Esophagus muscularis mucosa (tissue), 4 donors: ENCODE data around the gene OOSP1. TPM values are rescaled to one million over a fixed set of nuclear protein-coding genes. Genes with fewer than 3 reads are reported as not detected.
"Not testable (repeated sequence)": the region's sequence is repeated elsewhere in the genome, so short reads cannot be mapped to it uniquely, and the experiment has no call there.

Experiments used
- DNase-seq: peaks from one replicate; pipeline ENCODE4 v3.0.0-alpha.2; 2017; ENCODE audit errors: extremely low spot score
- H3K27ac ChIP-seq, 4 donors: fragments of 200-600 bp; sonication (generic); replicated peaks in 1 of 4; 1 replicate in 3 of 4; 2 replicates in 1 of 4; pipeline ENCODE4 v1.5.1; 2016 to 2019; ENCODE audit warnings: mild to moderate bottlenecking in 1 of 4
- H3K27me3 ChIP-seq, 4 donors: fragments of 200-600 bp; sonication (generic); one replicate each; pipeline versions ENCODE4 v1.5.1 to v1.6.0; 2016 to 2019
- H3K36me3 ChIP-seq, 4 donors: fragments of 200-600 bp; sonication (generic); one replicate each; pipeline ENCODE4 v1.5.1; 2016 to 2019
- H3K4me1 ChIP-seq, 4 donors: fragments of 200-600 bp; sonication (generic); one replicate each; pipeline ENCODE4 v1.5.1; 2016 to 2019
- H3K4me3 ChIP-seq, 4 donors: fragments of 200-600 bp; sonication (generic); 1 replicate in 2 of 4; 2 replicates in 2 of 4; pipeline ENCODE4 v1.5.1; 2016 to 2019; ENCODE audit warnings: mild to moderate bottlenecking in 4 of 4, moderate library complexity in 1 of 4
- H3K9me3 ChIP-seq, 4 donors: fragments of 200-600 bp; sonication (generic); 1 replicate in 3 of 4; 2 replicates in 1 of 4; pipeline ENCODE4 v1.5.1; 2016 to 2019
- EP300 ChIP-seq: sonication (generic); formaldehyde crosslinking; IDR thresholded peaks from one replicate; pipeline ENCODE4 v1.6.1; 2017; ENCODE audit warnings: antibody characterized with exemption
- POLR2A ChIP-seq: fragments of 450-650 bp; IDR thresholded peaks from one replicate; pipeline ENCODE4 v1.6.1; 2017; ENCODE audit warnings: antibody characterized with exemption, moderate library complexity, mild to moderate bottlenecking, low read depth
- POLR2AphosphoS5 ChIP-seq, 2 donors: sonication (generic); formaldehyde crosslinking; IDR thresholded peaks; one replicate each; pipeline ENCODE4 v1.6.1; 2017; ENCODE audit warnings: antibody characterized with exemption in 2 of 2
- WGBS: methylation state at CpG from one replicate; pipeline ENCODE4 v1.1.5; 2018; 5-methylcytosine and 5-hydroxymethylcytosine counted together
- intact Hi-C: fragments of 100-400 bp; cut with DNase I; formaldehyde crosslinking; loops from one replicate; pipeline ENCODE4 v1.15.1; 2023
- total RNA-seq, 4 donors: library from RNA; depleted of rRNA; stranded (reverse); fragments of >200 nt; gene quantifications; one replicate each; pipeline versions ENCODE4 v1.1.0 to v1.2.1, GENCODE V29; 2016
- TF ChIP-seq, protein P1 (sequence below), 3 experiments: fragments of 200-600 bp in 2 of 3; fragments of 450-650 bp in 1 of 3; sonication (generic) in 2 of 3; IDR thresholded peaks; one replicate each; pipeline ENCODE4 v1.5.1; 2017 to 2019; ENCODE audit warnings: antibody characterized with exemption in 3 of 3, mild to moderate bottlenecking in 2 of 3, moderate library complexity in 1 of 3

The OOSP1 gene
- total RNA-seq, 4 donors from 2014 or later, result not detected

GRCh38 chr11:59981106-59981770 is 43.0 kb downstream of the OOSP1 start:
- Histone ChIP-seq H3K27me3 (no peaks in the 10 kb centered on the region), H3K9me3 (no peaks in the 10 kb centered on the region), H3K4me3 (no peak overlapping the region), H3K27ac (no peak overlapping the region), H3K4me1 (no peaks in the 10 kb centered on the region), H3K36me3 (no peaks in the 10 kb centered on the region)
- 93% methylated on average over 4 of the region's 4 CpGs for WGBS
- no peak for DNase-seq
- TF ChIP-seq POLR2AphosphoS5 (IDR thresholded peaks at IDR 0.05) (no peak), EP300 (no peak), POLR2A (no peak)
- TF ChIP-seq, protein P1, sequence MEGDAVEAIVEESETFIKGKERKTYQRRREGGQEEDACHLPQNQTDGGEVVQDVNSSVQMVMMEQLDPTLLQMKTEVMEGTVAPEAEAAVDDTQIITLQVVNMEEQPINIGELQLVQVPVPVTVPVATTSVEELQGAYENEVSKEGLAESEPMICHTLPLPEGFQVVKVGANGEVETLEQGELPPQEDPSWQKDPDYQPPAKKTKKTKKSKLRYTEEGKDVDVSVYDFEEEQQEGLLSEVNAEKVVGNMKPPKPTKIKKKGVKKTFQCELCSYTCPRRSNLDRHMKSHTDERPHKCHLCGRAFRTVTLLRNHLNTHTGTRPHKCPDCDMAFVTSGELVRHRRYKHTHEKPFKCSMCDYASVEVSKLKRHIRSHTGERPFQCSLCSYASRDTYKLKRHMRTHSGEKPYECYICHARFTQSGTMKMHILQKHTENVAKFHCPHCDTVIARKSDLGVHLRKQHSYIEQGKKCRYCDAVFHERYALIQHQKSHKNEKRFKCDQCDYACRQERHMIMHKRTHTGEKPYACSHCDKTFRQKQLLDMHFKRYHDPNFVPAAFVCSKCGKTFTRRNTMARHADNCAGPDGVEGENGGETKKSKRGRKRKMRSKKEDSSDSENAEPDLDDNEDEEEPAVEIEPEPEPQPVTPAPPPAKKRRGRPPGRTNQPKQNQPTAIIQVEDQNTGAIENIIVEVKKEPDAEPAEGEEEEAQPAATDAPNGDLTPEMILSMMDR (IDR thresholded peaks at IDR 0.05), result no peak
- intact Hi-C loops, result no loop called here

- H3K36me3 ChIP-seq, H3K27me3 ChIP-seq, H3K4me3 ChIP-seq, intact Hi-C loops, H3K9me3 ChIP-seq, H3K4me1 ChIP-seq, DNase-seq, H3K27ac ChIP-seq: not testable (repeated sequence)
- whole genome bisulfite sequencing, result 57% methylated on average over 4 of the region's 4 CpGs
Measured at GRCh38 chr11:59982037-59982436, 43.8 kb downstream of the OOSP1 start.

DNA sequence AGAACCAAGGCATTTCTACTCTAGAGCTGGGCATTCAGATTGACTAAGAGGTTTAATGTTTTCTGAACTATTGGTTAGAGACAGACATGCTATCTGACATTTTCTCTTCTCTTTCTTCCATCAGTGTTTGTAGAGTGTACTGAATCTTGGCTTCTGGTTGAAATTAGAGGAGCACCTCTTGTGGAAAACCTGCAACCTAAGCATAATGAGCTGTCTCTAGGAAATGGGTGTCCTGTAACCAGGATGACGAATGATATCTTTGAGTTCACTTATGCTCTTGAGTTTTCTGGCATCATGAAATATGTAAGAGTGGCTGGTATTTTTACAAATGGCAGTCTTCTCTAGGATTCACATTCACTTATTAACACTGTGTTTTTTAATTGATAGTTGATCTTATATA is 45.0 kb downstream of the OOSP1 start:
- H3K27ac ChIP-seq, result no peak overlapping the region
- H3K9me3 ChIP-seq, result no peaks in the 10 kb centered on the region
- no peak overlapping the region for H3K4me3 ChIP-seq
- no peaks in the 10 kb centered on the region for H3K27me3 ChIP-seq
- WGBS, result 91% methylated on average over 1 of the region's 1 CpG
- no peak for TF ChIP-seq POLR2A
- TF ChIP-seq, protein P1 (IDR thresholded peaks at IDR 0.05), result no peak
- no peaks in the 10 kb centered on the region for H3K4me1 ChIP-seq
- no peaks in the 10 kb centered on the region for H3K36me3 ChIP-seq
- intact Hi-C loops, result no loop called here
- DNase-seq, result no peak

- 85% methylated on average over 3 of the region's 3 CpGs for WGBS
- DNase-seq, result no peak
Measured at GRCh38 chr11:59984368-59984767, 46.1 kb downstream of the OOSP1 start.

DNA sequence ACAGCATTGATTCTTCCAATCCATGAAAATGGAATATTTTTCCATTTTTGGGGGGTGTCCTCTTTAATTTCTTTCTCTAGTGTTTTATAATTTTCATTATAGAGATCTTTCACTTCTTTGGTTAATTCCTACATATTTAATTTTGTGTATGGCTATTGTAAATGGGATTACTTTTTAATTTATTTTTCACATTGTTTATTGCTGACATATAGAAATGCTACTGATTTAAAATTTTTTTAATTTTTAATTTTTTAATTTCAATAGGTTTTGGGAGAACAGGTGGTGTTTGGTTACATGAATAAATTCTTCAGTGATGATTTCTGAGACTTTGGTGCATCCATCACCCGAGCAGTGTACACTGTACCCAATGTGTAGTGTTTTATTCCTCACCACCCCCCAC is 52.2 kb downstream of the OOSP1 start:
- intact Hi-C loops, result no loop called here
- TF ChIP-seq, protein P1 (IDR thresholded peaks at IDR 0.05), result no peak
- no peak for TF ChIP-seq EP300
- no peak for TF ChIP-seq POLR2A
- TF ChIP-seq POLR2AphosphoS5 (IDR thresholded peaks at IDR 0.05), result no peak
- Histone ChIP-seq H3K27ac (no peak overlapping the region), H3K27me3 (no peaks in the 10 kb centered on the region), H3K36me3 (no peaks in the 10 kb centered on the region), H3K4me3 (no peak overlapping the region), H3K9me3 (peaks cover 0 to 12% (median 4%) of the 10 kb centered on the region in 4 donors), H3K4me1 (no peaks in the 10 kb centered on the region)
- no peak for DNase-seq
- 88% methylated on average over 1 of the region's 1 CpG for WGBS

More at GRCh38 chr11:59984368-59984767, 46.1 kb downstream of the OOSP1 start:
- Histone ChIP-seq H3K36me3 (no peaks in the 10 kb centered on the region), H3K4me1 (no peaks in the 10 kb centered on the region), H3K27me3 (no peaks in the 10 kb centered on the region), H3K27ac (no peak overlapping the region), H3K9me3 (peaks cover 0 to 2% (median 0%) of the 10 kb centered on the region in 4 donors), H3K4me3 (no peak overlapping the region)
- TF ChIP-seq POLR2A (no peak), EP300 (no peak), POLR2AphosphoS5 (IDR thresholded peaks at IDR 0.05) (no peak)
- TF ChIP-seq, protein P1 (IDR thresholded peaks at IDR 0.05), result no peak
- intact Hi-C loops, result no loop called here
